Glutamatergic neuron (in vitro differentiated cells): ENCODE data around the gene MARK4. TPM values are rescaled to one million over a fixed set of nuclear protein-coding genes. Genes with fewer than 3 reads are reported as not detected.
"Not testable (repeated sequence)": the region's sequence is repeated elsewhere in the genome, so short reads cannot be mapped to it uniquely, and the experiment has no call there.

Experiments used
- DNase-seq: peaks from one replicate; pipeline ENCODE4 v3.0.0; 2022
- H3K27ac Mint-ChIP-seq: one replicate; pipeline ENCODE4 v1.8.0; 2020; ENCODE audit warnings: mild to moderate bottlenecking, mixed read lengths, inconsistent platforms; ENCODE audit not compliant: unreplicated experiment
- H3K27me3 Mint-ChIP-seq: one replicate; pipeline ENCODE4 v1.8.0; 2020; ENCODE audit warnings: mild to moderate bottlenecking, moderate library complexity, mixed read lengths, inconsistent platforms; ENCODE audit not compliant: unreplicated experiment
- H3K36me3 Mint-ChIP-seq: one replicate; pipeline ENCODE4 v1.8.0; 2020; ENCODE audit warnings: mild to moderate bottlenecking, mixed read lengths, inconsistent platforms; ENCODE audit not compliant: unreplicated experiment
- H3K4me1 Mint-ChIP-seq: one replicate; pipeline ENCODE4 v1.8.0; 2020; ENCODE audit warnings: mild to moderate bottlenecking, low read depth, mixed read lengths, inconsistent platforms; ENCODE audit not compliant: unreplicated experiment
- H3K4me3 Mint-ChIP-seq: one replicate; pipeline ENCODE4 v1.8.0; 2020; ENCODE audit warnings: mild to moderate bottlenecking, mixed read lengths, inconsistent platforms; ENCODE audit not compliant: unreplicated experiment
- H3K9me3 Mint-ChIP-seq: one replicate; pipeline ENCODE4 v1.8.0; 2020; ENCODE audit warnings: mild to moderate bottlenecking, moderate library complexity, mixed read lengths, inconsistent platforms; ENCODE audit not compliant: unreplicated experiment
- total RNA-seq: library from RNA; stranded (reverse); fragmentation: NEBNext Ultra II Directional; extraction: Animal tissue kit (Norgen Biotek cat#: 25700); gene quantifications from one replicate; pipeline ENCODE4 v1.2.1, GENCODE V29; 2021; ENCODE audit not compliant: unreplicated experiment
- TF ChIP-seq, protein P1 (sequence below): fragments of 200-600 bp; sonication (generic); IDR thresholded peaks from one replicate; pipeline ENCODE4 v1.5.0; 2021; ENCODE audit not compliant: partially characterized antibody, unreplicated experiment

Gene MARK4
- total RNA-seq, 1 donor from 2014 or later = 110 TPM

DNA sequence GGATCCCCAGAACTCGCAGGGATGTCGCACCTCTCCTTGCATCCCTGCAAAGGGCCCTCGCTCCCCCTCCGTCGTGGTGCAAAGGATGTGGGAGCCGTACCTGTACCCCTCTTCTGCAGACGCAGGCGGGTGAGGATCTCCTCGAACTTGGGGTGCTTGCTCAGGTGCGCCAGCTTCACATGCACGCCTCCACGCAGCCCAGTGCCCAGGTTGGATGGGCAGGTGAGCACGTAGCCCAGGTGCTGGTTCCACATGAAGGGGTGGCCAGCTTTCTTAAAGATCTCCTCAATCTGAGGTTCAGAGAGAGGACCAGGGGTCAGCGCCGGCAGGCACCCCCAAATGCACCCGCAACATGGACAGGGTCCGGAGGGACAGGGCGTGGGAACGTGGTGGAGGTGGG lies 56.3 kb downstream of the MARK4 start:
- TF ChIP-seq, protein P1, sequence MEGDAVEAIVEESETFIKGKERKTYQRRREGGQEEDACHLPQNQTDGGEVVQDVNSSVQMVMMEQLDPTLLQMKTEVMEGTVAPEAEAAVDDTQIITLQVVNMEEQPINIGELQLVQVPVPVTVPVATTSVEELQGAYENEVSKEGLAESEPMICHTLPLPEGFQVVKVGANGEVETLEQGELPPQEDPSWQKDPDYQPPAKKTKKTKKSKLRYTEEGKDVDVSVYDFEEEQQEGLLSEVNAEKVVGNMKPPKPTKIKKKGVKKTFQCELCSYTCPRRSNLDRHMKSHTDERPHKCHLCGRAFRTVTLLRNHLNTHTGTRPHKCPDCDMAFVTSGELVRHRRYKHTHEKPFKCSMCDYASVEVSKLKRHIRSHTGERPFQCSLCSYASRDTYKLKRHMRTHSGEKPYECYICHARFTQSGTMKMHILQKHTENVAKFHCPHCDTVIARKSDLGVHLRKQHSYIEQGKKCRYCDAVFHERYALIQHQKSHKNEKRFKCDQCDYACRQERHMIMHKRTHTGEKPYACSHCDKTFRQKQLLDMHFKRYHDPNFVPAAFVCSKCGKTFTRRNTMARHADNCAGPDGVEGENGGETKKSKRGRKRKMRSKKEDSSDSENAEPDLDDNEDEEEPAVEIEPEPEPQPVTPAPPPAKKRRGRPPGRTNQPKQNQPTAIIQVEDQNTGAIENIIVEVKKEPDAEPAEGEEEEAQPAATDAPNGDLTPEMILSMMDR = no peak
- Mint-ChIP-seq H3K4me1 (peaks cover 2% of the 10 kb centered on the region), H3K27ac (no peak overlapping the region), H3K36me3 (no peaks in the 10 kb centered on the region), H3K27me3 (peaks cover 13% of the 10 kb centered on the region), H3K4me3 (no peak overlapping the region), H3K9me3 (peaks cover 12% of the 10 kb centered on the region)
- no peak for DNase-seq

DNA sequence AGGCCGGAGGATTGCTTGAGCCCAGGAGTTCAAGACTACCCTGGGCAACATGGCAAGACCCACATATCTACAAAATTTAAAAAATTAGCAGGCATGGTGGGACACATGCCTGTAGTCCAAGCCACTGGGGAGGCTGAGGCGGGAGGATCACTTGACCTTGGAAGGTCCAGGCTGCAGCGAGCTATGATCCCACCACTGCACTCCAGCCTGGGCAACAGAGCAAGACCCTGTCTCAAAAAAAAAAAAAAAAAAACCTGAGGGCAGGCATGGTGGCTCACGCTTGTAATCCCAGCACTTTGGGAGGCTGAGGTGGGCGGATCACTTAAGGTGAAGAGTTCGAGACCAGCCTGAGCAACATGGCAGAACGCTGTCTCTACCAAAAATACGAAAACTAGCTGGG lies 58.3 kb downstream of the MARK4 start:
- H3K4me3 Mint-ChIP-seq, H3K27me3 Mint-ChIP-seq, H3K9me3 Mint-ChIP-seq, H3K36me3 Mint-ChIP-seq, DNase-seq, H3K27ac Mint-ChIP-seq, H3K4me1 Mint-ChIP-seq: not testable (repeated sequence)

DNA sequence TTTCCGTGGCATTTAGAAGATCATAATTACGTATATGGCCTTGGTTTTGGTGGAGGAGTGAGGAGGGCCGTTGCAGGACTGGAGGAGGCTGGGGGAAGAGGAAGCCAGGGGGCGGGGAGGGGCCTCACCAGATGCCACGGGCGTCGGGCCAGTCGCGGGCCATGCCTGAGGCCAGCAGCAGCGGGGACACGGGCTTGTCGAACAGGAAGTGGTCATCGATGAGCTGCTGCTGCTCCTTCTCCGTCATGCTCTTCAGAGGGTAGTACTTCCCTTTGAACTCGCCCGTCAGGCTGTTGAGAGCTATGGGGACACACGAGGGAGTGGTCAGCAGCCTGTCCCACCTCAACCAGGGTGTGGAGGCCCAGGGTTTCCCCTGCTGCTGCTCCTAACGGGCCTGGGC lies 60.5 kb downstream of the MARK4 start:
- TF ChIP-seq, protein P1 = no peak
- Mint-ChIP-seq H3K4me1 (peaks cover 2% of the 10 kb centered on the region), H3K9me3 (peaks cover 2% of the 10 kb centered on the region), H3K27ac (peak overlapping the region; percentile 3), H3K36me3 (no peaks in the 10 kb centered on the region), H3K4me3 (no peak overlapping the region), H3K27me3 (peaks cover 12% of the 10 kb centered on the region)
- no peak for DNase-seq

DNA sequence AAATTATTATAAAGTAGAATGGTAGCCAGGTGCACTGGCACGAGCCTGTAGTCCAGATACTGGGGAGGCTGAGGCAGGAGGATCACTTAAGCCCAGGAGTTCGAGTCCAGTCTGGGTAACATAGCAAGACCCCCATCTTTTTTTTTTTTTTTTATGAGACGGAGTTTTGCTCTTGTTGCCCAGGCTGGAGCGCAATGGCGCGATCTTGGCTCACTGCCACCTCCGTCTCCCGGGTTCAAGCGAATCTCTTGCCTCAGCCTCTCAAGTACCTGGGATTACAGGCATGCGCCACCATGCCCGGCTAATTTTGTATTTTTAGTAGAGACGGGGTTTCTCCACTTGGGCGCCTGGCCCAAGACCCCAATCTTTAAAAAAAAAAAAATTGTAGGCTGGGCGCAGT lies 61.2 kb downstream of the MARK4 start:
- H3K9me3 Mint-ChIP-seq, DNase-seq, H3K4me1 Mint-ChIP-seq, H3K27ac Mint-ChIP-seq, H3K4me3 Mint-ChIP-seq, H3K36me3 Mint-ChIP-seq: not testable (repeated sequence)
- H3K27me3 Mint-ChIP-seq = peaks cover 14% of the 10 kb centered on the region

DNA sequence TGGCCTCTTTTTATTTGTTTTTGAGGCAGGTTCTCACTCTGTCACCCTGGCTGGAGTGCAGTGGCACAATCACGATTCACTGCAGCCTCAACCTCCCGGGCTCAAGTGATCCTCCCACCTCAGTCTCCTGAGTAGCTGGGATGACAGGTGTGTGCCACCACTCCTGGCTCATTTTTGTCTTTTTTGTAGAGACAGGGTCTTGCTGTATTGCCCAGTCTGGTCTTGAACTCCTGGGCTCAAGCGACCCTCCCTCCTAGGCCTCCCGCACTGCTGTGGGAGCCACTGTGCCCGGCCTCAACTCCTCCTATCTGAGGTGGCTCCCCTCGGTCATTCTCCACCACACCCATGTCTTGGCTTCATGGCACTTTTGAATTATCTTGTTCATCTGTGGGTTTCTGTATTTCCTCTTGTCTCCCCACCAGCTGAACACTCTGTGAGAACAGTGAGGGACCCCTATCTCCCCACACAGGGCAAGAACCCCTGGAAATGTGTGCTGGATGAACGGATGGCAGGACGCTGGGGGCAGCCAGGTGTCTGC lies 63.7 kb downstream of the MARK4 start:
- Mint-ChIP-seq H3K9me3 (peaks cover 4% of the 10 kb centered on the region), H3K4me1 (peaks cover 2% of the 10 kb centered on the region), H3K27ac (no peak overlapping the region), H3K36me3 (no peaks in the 10 kb centered on the region), H3K4me3 (no peak overlapping the region), H3K27me3 (peaks cover 19% of the 10 kb centered on the region)
- DNase-seq = no peak
- TF ChIP-seq, protein P1 = no peak

DNA sequence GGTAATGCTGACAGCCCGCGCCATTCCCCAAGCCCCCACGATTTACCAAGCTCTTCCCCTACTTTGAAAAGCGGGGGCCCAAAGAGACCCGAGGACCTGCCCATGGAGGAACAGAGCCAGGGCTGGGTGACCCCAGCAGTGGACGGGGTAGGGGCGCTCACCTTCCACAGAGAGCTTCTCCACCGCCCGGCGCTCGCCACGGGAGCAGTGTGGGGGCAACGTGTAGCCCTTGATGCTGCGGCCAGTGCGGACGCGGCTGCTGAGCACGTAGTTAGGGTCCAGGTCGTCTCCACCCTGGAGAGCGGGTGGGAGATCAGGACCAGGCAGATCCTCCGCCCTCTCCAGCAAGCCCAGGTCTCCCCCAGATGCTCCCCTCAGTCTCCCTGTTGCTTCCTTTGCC lies 64.2 kb downstream of the MARK4 start:
- Mint-ChIP-seq H3K9me3 (peaks cover 4% of the 10 kb centered on the region), H3K27ac (no peak overlapping the region), H3K4me1 (peaks cover 2% of the 10 kb centered on the region), H3K4me3 (no peak overlapping the region), H3K27me3 (peaks cover 19% of the 10 kb centered on the region), H3K36me3 (no peaks in the 10 kb centered on the region)
- TF ChIP-seq, protein P1 = no peak
- no peak for DNase-seq
